NCI-H1694 (cell line): ENCODE data around the gene ITPR3.
"Not testable (repeated sequence)": the region's sequence is repeated elsewhere in the genome, so short reads cannot be mapped to it uniquely, and the experiment has no call there.

ENCODE experiments used
- DNase-seq: peaks from one replicate; lab custom pipeline; 2025; lab: John Stamatoyannopoulos, UW

Gene ITPR3

DNA sequence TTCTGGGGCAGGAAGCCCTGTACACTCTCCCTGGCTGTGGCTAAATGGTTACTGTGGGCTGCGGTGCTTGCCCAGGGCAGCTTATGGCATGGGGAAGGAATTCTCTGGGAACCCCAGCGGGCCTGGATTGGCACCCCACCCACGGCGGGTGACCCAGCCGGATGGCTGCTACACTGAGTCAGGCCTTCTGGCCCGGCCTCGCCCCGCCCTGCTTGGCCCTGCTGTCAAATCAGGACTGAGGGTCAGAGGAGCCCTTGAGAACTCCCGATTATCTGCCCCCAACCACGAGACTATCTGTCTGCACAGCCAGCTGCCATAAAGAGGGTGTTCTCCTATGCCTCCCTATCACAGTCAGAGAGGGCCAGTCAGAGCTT, 7.3 kb upstream of the ITPR3 start:
- DNase-seq = no peak

DNA sequence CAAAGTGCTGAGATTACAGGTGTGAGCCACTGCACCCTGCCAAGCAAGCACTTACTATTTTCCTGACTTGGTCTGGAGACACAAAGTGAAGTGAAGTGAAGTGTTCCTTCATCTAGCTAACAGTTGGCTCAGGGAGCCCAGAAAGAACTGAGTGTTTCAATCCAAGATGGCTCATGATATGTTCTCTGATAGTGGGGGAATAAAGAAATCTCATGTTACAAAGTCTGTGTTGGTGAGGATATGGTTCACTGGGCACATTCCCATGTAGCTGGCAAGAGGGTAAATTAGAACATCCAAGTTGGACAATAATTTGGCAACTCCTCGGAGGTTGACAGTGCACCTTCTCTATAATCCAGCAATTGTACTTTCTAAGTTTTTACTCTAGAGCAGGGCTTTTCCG, 5.0 kb upstream of the ITPR3 start:
- no peak for DNase-seq

DNA sequence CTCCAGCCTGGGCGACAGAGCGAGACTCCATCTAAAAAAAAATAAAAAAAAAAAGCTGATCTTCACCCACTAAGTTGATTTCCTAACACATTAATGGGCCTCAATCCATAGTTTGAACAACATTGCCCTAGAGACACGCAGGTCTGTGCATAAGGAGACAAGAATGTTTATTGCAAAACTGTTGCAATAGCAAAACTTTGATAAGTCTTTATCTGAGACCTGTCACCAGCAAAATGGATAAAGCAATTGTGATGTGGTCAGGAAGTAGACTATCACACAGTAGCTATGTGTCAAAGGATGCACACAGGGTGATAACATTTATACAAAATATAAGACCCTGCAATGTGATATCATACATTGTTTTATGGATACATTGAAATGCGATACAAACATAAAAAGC, 4.2 kb upstream of the ITPR3 start:
- no peak for DNase-seq

DNA sequence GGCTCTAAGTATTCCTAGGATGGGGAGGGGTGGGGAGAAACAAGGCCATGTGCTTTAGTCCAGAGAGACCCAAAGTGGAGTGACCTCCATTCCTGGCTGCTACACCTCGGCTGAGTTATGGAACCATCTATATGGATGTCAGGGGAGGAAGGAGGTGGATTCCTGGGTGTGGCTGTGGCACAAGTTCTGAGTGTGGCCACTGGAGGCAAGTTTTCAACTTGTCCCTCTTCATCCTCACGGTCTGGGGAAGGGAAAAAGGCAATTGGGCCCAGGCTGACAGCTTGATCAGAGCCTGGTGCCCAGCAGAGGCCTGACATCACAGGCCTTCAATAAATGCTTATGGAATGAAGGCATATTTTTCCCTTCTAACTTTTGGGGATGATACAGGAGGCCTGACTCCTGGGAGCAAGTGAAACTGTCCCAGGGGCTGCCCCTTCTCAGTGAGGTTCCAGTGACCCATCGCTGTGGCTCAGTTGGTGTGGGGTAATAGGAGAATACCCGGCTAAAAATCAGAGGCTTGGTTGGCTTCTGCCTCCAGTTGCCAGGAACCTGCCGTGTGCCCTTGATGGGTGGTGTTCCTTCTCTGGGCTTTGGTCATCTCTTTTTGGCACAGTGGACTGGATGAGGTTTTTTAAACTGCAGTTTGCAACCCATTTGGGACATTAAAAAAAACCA, 1.8 kb upstream of the ITPR3 start:
- no peak for DNase-seq

DNA sequence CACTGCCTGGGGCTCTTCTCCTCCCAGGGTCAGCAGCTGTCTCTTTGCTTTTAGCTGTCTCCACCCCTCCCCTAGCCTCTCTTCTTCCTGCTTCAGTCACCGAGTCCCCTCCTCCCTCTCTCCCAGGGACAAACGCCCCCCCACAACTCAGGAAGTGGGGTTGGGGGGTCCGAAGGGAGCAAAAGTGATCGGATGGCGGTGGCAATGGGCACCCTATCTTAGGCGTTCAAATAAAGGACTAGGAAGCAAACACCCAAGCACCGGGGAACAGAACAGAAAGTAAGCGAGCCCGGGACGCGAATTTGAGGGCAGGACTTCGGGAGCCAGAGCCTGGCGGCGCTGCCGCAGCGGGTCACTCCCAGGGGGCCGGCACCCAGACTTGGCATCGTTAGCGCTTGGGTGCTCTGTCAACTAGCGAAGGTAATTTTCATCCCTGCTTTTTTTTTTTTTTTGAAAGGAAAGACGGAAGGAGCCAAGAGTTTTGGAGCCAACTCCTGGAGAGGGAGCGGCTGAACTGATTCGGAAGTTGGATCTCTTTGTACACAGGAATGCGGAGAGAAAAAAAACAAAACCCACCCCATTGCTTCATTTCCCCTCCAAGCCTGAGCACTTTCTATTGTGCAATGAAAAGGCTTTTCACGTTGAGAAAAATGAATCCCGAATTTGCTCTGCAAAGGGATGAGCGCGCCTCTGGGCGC, 815 bp upstream of the ITPR3 start:
- no peak for DNase-seq

DNA sequence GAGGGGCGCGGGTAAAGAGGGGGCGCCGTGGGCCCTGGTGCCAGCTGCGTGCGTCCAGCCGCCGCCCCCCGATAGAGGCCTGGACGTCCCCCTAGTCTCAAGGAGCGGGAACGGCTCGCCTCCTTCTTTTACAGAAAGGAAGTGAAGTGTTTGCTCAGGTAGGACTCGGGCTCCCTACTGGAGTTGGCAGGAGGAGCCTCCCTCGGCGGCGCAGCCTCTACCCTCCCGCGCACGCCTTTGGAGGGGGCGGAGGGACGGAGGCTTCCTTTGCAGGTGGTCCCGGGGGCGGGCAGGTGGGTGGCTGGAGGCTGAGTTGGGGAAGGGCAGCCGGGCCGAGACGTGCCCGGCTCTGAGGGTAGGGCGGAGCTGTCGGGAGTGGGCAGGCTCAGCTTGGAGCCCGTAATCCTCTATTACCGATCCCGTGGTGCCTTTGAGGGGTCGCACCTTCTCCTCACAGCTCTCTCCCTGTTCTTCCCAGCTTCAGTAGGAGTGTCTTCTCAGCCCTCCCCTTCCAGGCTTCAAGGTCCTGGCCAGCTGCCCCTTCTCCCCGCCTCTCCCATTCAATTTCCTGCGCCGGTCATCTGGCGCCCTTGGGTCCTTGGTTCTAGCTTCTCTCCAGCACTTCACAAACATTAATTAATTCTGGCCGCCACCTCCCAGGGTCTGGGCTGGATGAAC, 728 bp downstream of the ITPR3 start:
- DNase-seq = no peak

DNA sequence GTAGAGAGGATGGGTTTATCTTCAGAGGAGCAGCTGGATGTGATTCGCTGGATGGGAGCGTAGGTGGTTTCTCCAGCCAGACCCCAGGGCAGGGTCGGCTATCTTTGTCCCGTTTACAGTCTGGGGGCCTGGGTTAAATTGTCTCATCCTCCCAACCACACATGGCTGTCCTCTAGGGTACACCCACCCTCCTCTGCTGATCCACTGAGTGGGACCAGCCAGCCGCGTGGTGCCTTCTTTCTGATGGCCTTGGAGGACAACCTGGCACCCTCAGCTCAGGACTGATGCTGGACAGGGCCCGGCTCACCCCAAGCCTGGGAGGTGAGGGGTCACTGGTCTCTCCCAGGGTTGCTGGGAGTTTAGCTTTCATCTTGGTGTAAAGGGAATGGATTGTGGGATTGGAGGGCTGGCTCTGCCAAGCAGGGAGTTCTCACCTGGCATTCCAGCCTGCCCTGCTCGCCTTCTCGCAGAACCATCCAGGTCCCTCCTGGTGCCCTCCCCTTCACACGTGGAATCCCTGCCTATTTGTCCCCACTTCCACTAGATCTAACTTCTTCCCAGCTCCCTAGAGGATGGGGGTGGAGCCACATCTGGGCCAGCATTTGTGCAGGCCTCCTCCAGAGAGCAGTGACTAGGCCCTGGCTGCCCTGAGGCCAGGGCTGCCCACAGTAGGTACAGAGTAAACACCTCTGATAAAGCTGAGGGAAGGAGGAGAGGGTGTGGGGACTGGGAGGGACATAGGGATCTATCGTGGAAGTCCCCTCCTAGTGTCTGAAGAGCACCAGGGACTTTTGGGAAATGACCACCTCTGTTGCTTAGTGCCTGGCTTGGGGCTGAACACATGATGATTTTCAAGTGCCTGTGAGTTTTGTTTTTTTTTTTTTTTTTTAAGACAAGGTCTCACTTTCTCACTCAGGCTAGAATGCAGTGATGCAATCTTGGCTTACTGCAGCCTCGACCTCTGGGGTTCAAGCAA, 1.6 kb downstream of the ITPR3 start:
- DNase-seq = no peak

DNA sequence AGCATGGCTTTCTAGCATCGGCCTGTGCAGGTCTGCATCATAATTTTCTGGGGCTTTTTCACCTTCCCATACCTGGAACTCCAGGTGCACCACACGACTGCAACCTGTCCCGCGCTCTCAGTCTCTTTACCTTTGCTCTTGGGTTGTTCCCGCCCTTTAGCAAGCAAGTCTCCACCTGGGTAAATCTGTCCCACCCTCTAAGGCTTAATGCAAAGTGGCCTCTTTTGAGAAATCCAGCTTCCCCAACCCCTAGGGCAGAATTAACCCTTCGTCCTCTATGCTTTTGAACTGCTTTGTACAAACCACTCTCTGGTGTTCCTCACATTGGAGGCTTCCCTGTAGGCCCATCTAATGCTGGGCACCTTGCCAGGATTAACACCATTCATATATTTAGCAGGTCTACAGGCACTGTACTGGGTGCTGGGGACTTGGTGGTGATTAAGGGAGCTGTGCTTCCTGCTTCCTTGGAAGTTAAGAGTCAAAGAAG, 2.8 kb downstream of the ITPR3 start:
- no peak for DNase-seq

DNA sequence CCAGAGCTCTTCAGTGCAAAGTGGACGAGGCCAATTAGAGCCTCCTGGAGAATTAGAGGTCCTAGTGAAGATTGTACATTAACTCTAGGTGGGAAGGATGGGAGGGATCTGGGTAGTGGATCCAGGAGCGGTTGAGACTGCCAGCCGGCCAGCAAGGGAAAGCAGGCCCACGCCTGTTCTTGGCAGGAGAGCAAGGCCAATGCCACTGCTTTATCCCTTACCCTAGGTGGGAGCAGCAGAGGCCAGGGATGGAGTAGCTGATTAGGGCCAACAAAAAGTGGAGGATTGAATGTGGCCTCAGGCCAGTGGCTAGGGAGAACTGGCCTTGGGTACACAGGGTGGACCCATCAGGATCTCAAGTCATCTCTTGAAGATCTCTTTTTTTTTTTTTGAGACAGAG, 3.7 kb downstream of the ITPR3 start:
- no peak for DNase-seq

DNA sequence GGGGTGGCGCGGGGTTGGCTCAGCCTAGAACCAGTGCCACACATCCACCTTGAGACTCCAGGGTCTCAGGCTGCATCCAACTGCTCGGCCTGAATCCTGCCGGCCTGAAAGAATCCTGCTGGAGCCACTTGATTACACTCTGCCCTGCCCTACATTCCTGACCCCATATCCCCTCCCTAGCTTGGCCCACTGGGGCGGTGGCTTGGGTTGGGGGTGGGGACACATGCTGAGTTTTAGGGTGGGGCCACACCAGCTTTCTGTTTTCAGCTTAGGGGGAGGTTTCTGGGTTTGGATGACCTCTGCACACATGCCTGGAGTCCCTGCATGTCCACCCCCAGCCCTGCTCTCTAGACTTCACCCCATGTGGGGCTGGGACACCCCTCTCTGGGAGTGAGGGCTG, 6.8 kb downstream of the ITPR3 start:
- no peak for DNase-seq

DNA sequence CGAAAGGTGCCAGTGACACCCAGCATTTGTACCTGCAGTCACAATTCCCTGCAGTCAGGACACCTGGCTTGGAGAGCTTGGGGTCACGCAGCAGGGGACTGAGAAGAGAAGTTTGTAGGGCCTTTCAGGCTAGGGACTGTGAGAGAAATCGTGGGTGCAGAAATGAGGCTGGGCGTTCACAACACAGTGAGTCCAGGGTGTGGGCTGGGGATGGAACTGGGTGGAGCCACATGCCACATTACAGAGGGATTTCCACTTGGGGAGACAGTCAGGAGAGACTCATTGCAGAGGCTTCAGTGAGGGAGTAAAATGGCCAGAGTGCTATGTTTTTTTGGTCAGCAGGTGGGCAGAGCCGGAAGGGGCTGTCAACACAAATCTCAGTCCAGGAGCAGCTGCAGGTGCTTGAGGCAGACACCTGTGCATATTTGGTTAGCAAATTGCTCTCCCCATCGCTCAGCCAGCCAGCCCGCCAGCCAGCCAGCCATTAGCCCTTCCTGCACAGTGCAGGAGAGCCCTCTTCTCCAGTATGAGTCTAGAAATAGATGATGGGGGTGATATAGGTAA, 7.4 kb downstream of the ITPR3 start:
- DNase-seq = no peak

DNA sequence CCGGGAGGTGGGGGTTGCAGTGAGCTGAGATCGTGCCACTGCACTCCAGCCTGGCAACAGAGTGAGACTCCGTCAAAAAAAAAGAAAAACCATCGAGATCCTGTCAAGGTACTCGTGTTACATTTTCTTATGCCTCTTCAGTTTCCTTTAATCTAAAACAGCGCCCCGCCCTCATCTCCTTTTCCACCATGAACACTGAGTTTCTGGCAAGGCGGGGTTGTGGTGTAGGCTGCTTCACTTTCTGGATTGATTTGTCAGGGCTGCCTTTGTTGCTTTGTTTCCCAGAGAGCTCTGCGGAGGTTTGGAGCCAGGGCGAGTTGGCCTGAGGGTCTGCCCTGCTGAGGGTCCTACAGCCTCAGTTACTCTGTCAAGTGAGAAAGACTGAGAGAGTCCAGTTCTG, 8.9 kb downstream of the ITPR3 start:
- DNase-seq = no peak

DNA sequence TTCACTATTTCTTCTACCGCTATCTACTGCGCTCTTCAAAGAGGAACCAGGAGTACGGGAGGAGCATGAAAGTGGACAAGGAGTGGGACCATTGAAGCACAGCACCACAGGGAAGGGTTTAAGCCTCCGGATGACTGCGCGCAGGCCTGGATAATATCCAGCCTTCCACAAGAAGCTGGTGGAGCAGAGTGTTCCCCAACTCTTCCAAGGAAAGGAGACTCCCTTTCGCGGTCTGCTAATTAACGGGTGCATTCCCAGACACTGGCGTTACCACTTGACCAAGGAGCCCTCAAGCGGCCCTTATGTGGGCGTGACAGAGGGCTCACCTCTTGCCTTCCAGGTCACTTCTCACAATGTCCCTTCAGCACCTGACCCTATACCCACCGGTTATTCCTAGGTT, 10.4 kb downstream of the ITPR3 start:
- DNase-seq = not testable (repeated sequence)

DNA sequence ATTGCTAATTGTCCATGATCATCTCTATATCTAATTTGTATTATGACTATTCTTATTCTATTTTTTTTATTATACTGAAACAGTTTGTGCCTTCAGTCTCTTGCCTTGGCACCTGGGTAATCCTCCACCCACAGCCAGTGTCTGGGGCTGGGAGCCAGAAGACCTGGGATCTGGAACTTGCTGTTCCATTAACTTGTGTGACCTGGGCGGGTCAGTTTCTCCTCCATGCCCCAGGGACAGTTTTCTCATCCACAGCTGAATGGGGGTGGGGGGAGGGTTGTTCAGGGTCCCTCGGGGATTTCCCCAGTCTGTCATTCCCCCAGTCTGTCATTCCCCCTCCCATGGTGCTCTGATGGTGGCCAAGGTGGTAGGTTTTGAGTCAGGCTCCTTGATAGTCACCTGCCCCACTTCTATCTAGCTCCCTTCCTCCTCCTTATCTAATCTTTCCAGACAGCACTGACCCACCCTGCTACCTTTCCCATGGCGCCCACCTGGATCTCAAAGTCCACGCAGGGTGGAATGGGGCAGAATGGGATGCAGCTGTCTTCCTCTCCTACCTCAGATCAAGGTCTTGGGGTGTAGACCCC, 10.9 kb downstream of the ITPR3 start:
- DNase-seq = no peak

DNA sequence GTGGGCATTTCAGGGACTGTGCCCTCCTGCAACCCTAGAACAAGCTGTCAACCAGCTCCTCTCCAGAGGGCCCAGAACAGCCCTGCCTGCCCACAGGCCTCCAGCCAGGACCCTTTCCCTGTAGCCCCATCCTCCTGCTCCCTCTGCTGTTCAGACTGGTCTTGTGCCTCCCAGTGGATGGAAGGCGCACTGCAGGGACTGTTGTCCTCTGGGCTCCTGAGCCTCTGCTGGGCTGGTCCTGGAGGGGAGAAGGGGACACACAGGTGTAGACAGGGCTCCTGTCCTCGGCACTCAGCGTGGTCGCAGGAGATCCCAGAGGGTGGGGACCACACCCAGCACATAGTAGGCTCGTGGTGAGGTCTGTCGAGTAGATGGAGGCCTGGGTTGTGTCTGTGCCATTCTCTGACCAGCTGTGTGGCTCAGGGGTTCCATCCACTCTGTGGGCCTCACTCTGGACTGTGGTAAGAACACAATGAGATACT, 11.5 kb downstream of the ITPR3 start:
- DNase-seq = no peak

DNA sequence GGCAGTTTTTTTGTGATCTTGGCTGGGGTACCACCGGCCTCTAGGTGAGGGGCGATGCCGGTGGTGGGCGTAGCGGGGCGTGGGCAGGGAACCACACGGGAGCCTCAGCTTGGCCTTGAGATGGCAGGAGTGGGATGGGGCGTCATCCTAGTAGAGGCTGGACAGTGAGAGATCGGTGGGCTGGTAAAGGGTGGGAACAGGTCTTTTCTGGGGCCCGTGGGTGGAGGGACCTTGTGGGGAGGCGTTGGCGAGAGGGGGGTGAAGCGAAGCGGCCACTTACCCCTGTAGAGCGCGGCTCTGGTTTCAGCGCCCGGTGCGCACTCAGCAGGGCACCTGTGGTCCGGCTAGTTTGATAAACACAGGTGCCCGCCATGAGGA, 12.0 kb downstream of the ITPR3 start:
- DNase-seq = no peak

DNA sequence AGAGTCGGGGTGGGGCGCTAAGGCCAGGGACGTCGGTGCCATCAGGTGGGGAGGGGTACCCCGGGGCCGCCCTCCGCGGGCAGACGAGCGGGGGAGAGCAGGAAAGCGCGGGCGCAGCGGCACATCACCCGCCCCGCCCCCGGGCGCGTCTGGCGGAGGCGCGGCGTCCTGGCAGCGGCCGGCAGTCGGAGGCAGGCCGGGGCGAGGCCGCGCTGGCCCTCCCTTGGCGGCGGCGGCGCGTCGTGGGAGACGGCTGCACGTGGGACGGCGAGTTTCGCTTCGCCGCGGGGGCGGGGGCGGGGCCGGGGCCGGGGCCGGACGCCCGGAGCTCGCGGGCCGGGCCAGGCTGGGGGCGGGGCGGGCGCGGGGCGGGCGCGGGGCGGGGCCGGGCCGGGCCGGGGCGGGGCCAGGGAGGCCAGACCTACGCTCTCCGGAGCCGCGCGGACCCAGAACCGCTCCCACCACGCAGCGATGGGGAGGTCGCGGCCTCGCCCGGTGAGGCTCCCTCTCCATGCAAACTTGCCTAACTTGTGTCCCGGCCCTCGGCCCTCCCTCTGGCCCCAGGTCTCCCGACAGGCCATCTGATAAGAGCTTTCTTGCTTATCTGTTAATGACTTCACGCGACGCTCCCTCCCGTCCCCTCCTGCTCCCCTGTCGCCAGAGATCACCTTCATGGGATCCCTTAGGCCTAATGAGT, 12.5 kb downstream of the ITPR3 start:
- DNase-seq = no peak

DNA sequence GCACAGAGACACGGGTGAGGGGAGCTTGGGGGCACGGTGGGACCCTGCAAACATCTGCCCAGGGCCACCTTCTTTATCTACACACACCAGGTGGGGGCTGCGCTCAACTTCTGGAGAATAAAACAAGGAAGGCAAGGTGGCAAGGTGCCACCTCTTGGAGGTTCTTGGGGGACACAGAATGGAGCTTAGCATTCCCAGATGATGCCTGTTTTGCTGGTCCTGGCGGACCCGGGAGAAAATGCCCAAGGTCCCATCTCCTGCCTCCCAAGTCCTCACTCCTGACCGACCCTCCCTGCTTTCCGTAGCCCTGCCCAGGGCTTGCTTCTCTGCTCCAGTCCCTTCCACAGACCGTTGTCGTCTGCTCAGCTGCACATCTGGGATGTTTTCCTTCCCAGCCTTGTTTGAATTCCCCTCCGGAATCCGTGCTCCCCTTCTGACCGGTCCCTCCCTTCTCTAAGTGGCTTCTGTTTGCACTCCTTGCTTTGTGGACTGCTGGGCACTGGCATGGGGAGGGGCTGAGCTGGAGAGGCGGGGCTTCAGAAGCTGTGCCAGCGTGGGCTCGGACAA, 13.1 kb downstream of the ITPR3 start:
- DNase-seq = no peak

DNA sequence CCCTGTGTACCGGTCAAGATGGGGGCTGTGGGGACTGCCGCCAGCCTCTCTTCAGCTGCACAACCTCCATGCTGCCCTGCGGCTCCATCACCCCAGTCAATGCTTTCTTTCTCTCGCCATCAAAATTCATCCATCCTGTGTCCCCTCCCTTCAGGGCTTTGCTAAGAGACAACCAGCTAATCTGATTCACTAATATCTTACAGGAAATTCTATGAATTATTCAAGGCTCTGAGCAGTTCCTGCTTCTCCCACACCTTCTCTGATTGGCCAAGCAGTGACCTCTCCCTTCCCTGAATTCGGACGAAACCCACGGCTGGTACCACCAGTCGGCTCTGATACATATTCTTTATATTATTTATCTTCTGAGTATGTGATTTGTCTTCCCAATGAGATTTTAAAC, 13.8 kb downstream of the ITPR3 start:
- DNase-seq = no peak

DNA sequence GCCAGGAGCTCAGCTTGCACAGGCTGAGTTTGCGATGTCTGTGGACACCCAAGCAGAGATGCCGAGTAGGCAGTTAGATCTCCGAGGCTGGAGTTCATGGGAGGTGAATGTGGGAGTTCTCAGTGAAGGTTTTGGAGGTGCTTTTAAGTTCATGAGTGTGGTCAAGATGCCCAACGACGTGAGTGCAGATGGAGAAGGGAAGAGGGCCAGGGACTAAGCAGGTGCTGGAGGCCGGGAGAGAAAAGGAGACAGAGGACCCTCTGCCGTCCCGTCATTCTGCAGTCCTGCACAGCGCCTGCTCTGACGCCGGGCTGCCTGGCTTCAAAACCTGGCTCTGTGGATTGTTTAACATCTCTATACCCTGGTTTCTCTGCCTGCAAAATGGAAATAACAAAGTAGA, 15.5 kb downstream of the ITPR3 start:
- no peak for DNase-seq
